Umbilical cord (tissue), 2 donors: ENCODE measurements around the gene FAH. TPM values are rescaled to one million over a fixed set of nuclear protein-coding genes. Genes with fewer than 3 reads are reported as not detected.
"Not testable (repeated sequence)": the region's sequence is repeated elsewhere in the genome, so short reads cannot be mapped to it uniquely, and the experiment has no call there.

ENCODE experiments used
- DNase-seq: peaks from one replicate; pipeline ENCODE4 v3.0.0-alpha.2; 2015; ENCODE audit warnings: low spot score
- total RNA-seq: library from RNA; depleted of rRNA; stranded (reverse); fragments of >200 nt; gene quantifications from one replicate; pipeline ENCODE4 v1.2.3, GENCODE V29; 2014; ENCODE audit warnings: low replicate concordance; ENCODE audit not compliant: insufficient read depth

FAH gene
- 19.3 TPM for total RNA-seq

GRCh38 chr15:80152896-80153876 is at the start of gene FAH:
Gene FAH, plus strand, starts transcription at chr15:80152999. Its CDS starts 56 bp downstream, at chr15:80153055.
- DNase-seq = peak; percentile 70

- no peak for DNase-seq
Measured at GRCh38 chr15:80105193-80105592, 47.6 kb upstream of the FAH start.

GRCh38 chr15:80105595-80105994 is 47.2 kb upstream of the FAH start:
- DNase-seq = no peak

- no peak for DNase-seq
Measured at GRCh38 chr15:80106051-80106450, 46.7 kb upstream of the FAH start.

GRCh38 chr15:80107204-80107603 is 45.6 kb upstream of the FAH start:
- DNase-seq = no peak

GRCh38 chr15:80107774-80108173 is 45.0 kb upstream of the FAH start:
- DNase-seq = no peak

- no peak for DNase-seq
Measured at GRCh38 chr15:80109388-80109787, 43.4 kb upstream of the FAH start.

- DNase-seq = no peak
Measured at GRCh38 chr15:80110920-80111319, 41.9 kb upstream of the FAH start.

- DNase-seq = no peak
Measured at GRCh38 chr15:80114114-80114513, 38.7 kb upstream of the FAH start.

- no peak for DNase-seq
Measured at GRCh38 chr15:80115021-80115420, 37.8 kb upstream of the FAH start.

- DNase-seq = no peak
Measured at GRCh38 chr15:80118956-80119355, 33.8 kb upstream of the FAH start.

- DNase-seq = no peak
Measured at GRCh38 chr15:80120636-80121035, 32.2 kb upstream of the FAH start.

- no peak for DNase-seq
Measured at GRCh38 chr15:80121546-80121945, 31.3 kb upstream of the FAH start.

GRCh38 chr15:80123034-80123433 is 29.8 kb upstream of the FAH start:
- DNase-seq = no peak

- not testable (repeated sequence) for DNase-seq
Measured at GRCh38 chr15:80127253-80127652, 25.5 kb upstream of the FAH start.

- DNase-seq = no peak
Measured at GRCh38 chr15:80127911-80128310, 24.9 kb upstream of the FAH start.

GRCh38 chr15:80132382-80132781 is 20.4 kb upstream of the FAH start:
- no peak for DNase-seq

GRCh38 chr15:80136854-80137253 is 15.9 kb upstream of the FAH start:
- no peak for DNase-seq

GRCh38 chr15:80138961-80139360 is 13.8 kb upstream of the FAH start:
- DNase-seq = no peak

GRCh38 chr15:80140909-80141308 is 11.9 kb upstream of the FAH start:
- DNase-seq = no peak

- DNase-seq = no peak
Measured at GRCh38 chr15:80141916-80142598, 10.7 kb upstream of the FAH start.

- DNase-seq = no peak
Measured at GRCh38 chr15:80142646-80143045, 10.2 kb upstream of the FAH start.

GRCh38 chr15:80151148-80151547 is 1.7 kb upstream of the FAH start:
- no peak for DNase-seq
